HFF-Myc (cell line): ENCODE results near the gene PDE9A.
"Not testable (repeated sequence)": the region's sequence is repeated elsewhere in the genome, so short reads cannot be mapped to it uniquely, and the experiment has no call there.

Experiments
- DNase-seq: peaks from one replicate; pipeline ENCODE4 v3.0.0-alpha.2; 2011; ENCODE audit warnings: low read depth; ENCODE audit errors: extremely low read depth
- H3K4me3 ChIP-seq: replicated peaks from 2 replicates; pipeline ENCODE4 v1.5.1; 2011; ENCODE audit warnings: low read depth, mild to moderate bottlenecking, control low read depth, low read length
- CTCF ChIP-seq: IDR thresholded peaks from 2 replicates; pipeline ENCODE4 v1.5.1; 2012; ENCODE audit warnings: mild to moderate bottlenecking, low read depth, low read length, control low read depth; ENCODE audit errors: missing control alignments

PDE9A gene

GRCh38 chr21:42708107-42708506 is 54.7 kb downstream of the PDE9A start:
- DNase-seq: no peak
- no peak for TF ChIP-seq CTCF

GRCh38 chr21:42708916-42709315 is 55.5 kb downstream of the PDE9A start:
- DNase-seq, H3K4me3 ChIP-seq: not testable (repeated sequence)

More at GRCh38 chr21:42708107-42708506, 54.7 kb downstream of the PDE9A start:
- no peak overlapping the region for H3K4me3 ChIP-seq

GRCh38 chr21:42711667-42712066 is 58.2 kb downstream of the PDE9A start:
- no peak overlapping the region for H3K4me3 ChIP-seq
- no peak for TF ChIP-seq CTCF
- no peak for DNase-seq

- not testable (repeated sequence) for DNase-seq, H3K4me3 ChIP-seq
These were observed 62.0 kb downstream of the PDE9A start for GRCh38 chr21:42715427-42715826.

GRCh38 chr21:42716074-42716473 is 62.7 kb downstream of the PDE9A start:
- TF ChIP-seq CTCF: no peak
- DNase-seq: no peak

GRCh38 chr21:42720484-42720883 is 67.1 kb downstream of the PDE9A start:
- DNase-seq, H3K4me3 ChIP-seq: not testable (repeated sequence)

More at GRCh38 chr21:42716074-42716473, 62.7 kb downstream of the PDE9A start:
- H3K4me3 ChIP-seq: no peak overlapping the region

- no peak overlapping the region for H3K4me3 ChIP-seq
These were observed 68.0 kb downstream of the PDE9A start for GRCh38 chr21:42721341-42721824.

GRCh38 chr21:42722153-42722552 is 68.7 kb downstream of the PDE9A start:
- no peak for TF ChIP-seq CTCF
- DNase-seq: no peak
- no peak overlapping the region for H3K4me3 ChIP-seq

More at GRCh38 chr21:42721341-42721824, 68.0 kb downstream of the PDE9A start:
- DNase-seq: no peak
- no peak for TF ChIP-seq CTCF
